ENCODE results near the gene F2RL3.
"Not testable (repeated sequence)": the region's sequence is repeated elsewhere in the genome, so short reads cannot be mapped to it uniquely, and the experiment has no call there.

The F2RL3 gene

DNA sequence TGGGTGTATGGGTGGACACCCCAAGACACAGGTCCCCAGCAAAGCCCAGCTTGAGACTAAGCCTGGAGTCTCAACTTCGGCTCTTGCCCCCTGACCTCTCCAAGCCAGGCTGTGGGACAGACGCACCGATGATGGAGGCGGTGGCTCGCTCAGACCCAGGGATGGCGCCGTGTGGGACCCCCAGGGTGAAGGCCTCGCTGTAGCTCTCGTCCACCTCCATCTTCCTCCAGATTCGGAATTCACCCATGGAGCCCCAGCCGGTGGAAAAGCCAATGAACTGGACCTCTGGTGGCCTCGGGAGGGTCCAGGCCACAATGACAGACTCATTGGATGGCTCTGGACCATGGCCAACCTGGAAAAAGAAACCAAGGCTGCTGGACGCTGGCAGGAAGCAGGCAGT is 39.1 kb downstream of the F2RL3 start:
- DNase-seq, result no peak

GRCh38 chr19:16928351-16928750 is 39.6 kb downstream of the F2RL3 start:
- no peak for DNase-seq

DNA sequence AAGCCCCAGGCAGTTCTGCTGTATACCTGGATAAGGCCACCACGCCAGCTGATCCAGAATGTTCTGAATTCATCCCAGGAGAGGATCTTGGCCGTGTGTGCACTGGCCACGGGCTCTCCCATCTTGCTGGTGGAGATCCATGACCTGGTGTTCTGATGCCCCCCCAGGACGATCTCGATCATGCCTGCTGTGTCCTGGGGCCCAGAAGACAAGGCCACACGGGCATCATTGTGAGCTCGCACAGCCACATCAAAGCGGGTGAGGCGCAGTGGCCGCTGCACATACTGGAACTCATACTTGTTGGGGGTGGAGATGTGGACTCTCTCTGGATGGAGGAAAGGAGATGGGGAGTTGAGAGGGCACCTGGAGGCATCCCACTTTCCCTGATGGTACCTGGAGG is 40.1 kb downstream of the F2RL3 start:
- DNase-seq, result no peak

DNA sequence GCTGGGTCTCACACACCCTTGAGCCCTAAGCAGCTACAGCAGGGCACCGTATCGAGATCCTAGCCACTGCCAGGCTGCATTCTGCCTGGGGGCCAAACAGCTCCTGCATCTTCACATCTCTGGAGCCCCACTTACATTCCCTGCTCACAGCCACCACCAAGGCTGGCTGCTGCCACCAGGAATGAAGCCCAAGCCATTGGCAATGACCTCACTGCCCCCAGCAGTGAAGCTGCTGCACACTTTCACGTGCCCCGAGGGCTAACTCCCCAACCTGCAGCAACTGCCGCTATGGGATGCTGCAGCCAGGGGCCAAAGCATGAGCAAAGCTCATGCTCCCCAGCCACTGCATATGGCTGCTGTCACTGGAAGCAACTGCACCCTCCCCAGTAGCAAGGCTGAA is 42.0 kb downstream of the F2RL3 start:
- DNase-seq, result no peak

- DNase-seq, result no peak
Observed at GRCh38 chr19:16931306-16931705, 42.5 kb downstream of the F2RL3 start.

GRCh38 chr19:16934489-16934888 is 45.7 kb downstream of the F2RL3 start:
- DNase-seq, result no peak

- no peak for DNase-seq
Observed at GRCh38 chr19:16936901-16937300, 48.1 kb downstream of the F2RL3 start.

- DNase-seq, result not testable (repeated sequence)
Observed at GRCh38 chr19:16937796-16938195, 49.0 kb downstream of the F2RL3 start.

DNA sequence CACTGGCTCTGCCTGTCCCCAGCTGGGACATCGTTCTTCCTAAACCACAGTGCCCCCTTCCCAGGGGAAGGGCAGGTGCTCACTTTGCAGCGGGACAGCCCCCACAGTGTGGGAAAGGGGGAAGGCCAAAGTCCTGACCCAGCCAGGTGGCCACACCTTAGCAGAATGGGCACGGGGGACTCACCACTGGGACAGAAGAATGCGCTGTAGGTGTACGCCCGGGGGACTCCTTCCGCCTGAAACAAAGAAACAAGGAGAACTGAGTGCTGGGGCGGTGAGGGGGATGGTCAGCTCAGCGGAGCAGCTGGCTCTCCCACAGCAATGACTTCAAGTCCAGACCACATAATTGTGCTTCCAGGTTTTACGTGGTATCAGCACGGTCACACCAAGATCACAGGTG is 49.4 kb downstream of the F2RL3 start:
- no peak for DNase-seq

GRCh38 chr19:16940063-16940462 is 51.3 kb downstream of the F2RL3 start:
- not testable (repeated sequence) for DNase-seq

DNA sequence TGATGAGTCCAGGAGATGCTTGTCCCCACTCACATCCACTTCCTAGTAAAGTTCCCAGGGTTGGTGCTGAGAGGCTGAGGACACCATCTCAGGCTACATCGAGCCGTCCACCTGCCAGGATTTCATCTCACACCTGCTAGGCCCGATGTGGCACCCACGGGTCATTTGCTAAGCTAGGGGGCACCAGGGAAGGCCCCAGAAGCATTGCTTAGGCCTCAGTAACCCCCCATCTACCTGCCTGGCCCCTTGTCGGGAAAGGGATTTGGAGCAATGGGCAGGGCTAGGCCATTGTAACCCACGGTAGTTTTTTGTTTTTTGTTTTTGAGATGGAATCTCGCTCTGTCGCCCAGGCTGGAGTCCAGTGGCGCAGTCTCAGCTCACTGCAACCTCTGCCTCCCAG is 51.8 kb downstream of the F2RL3 start:
- DNase-seq, result no peak
